GM23338 (cell line): Measurements from ENCODE around the gene CDK5RAP2. TPM values are rescaled to one million over a fixed set of nuclear protein-coding genes. Genes with fewer than 3 reads are reported as not detected.

ENCODE experiments used
- ATAC-seq: fragments of 200-7000 bp; cut with Tn5 transposase; 3 replicates; pipeline ENCODE4 v1.9.1; 2020
- DNase-seq: peaks from one replicate; pipeline ENCODE4 v3.0.0-alpha.2; 2015; ENCODE audit warnings: low spot score
- H2AFZ ChIP-seq: fragments of 200-600 bp; sonication (generic); 2 replicates; pipeline ENCODE4 v1.8.0; 2016; ENCODE audit warnings: antibody characterized with exemption, mild to moderate bottlenecking, moderate library complexity
- H3F3A ChIP-seq: fragments of 200-600 bp; sonication (generic); replicated peaks from 2 replicates; pipeline ENCODE4 v1.8.0; 2017; ENCODE audit warnings: antibody characterized with exemption, mixed run types, low read depth
- H3K27ac ChIP-seq: fragments of 200-600 bp; sonication (generic); 2 replicates; pipeline ENCODE4 v1.6.1; 2016; ENCODE audit warnings: low read depth
- H3K27me3 ChIP-seq: fragments of 200-600 bp; sonication (generic); 2 replicates; pipeline ENCODE4 v1.8.0; 2016; ENCODE audit warnings: mild to moderate bottlenecking, mixed run types, moderate library complexity; ENCODE audit not compliant: insufficient read depth
- H3K36me3 ChIP-seq: fragments of 200-600 bp; sonication (generic); 2 replicates; pipeline ENCODE4 v1.8.0; 2016; ENCODE audit warnings: mild to moderate bottlenecking; ENCODE audit not compliant: insufficient read depth
- H3K4me1 ChIP-seq: fragments of 200-600 bp; sonication (generic); 2 replicates; pipeline ENCODE4 v1.8.0; 2016; ENCODE audit warnings: mild to moderate bottlenecking, moderate library complexity; ENCODE audit not compliant: insufficient read depth
- H3K4me2 ChIP-seq: fragments of 200-600 bp; sonication (generic); 2 replicates; pipeline ENCODE4 v1.7.1; 2017; ENCODE audit warnings: mixed run types
- H3K4me3 ChIP-seq: fragments of 200-600 bp; sonication (generic); 2 replicates; pipeline ENCODE4 v1.6.1; 2016; ENCODE audit warnings: mixed run types
- H3K79me2 ChIP-seq: fragments of 200-600 bp; sonication (generic); replicated peaks from 2 replicates; pipeline ENCODE4 v1.8.0; 2017; ENCODE audit warnings: mild to moderate bottlenecking; ENCODE audit not compliant: insufficient read depth
- H3K9me2 ChIP-seq: fragments of 200-600 bp; sonication (generic); 2 replicates; pipeline ENCODE4 v1.8.0; 2017; ENCODE audit not compliant: insufficient read depth
- H4K20me1 ChIP-seq: fragments of 200-600 bp; sonication (generic); replicated peaks from 2 replicates; pipeline ENCODE4 v1.8.0; 2017; ENCODE audit warnings: mild to moderate bottlenecking; ENCODE audit not compliant: insufficient read depth
- H3K27ac Mint-ChIP-seq: 2 replicates; pipeline ENCODE4 v1.8.0; 2020; ENCODE audit warnings: inconsistent platforms, mild to moderate bottlenecking, moderate library complexity, mixed read lengths
- H3K27me3 Mint-ChIP-seq: 3 replicates; pipeline ENCODE4 v1.8.0; 2022; ENCODE audit warnings: low read depth, mild to moderate bottlenecking, moderate library complexity, mixed read lengths, inconsistent platforms; ENCODE audit not compliant: insufficient read depth, poor library complexity
- H3K36me3 Mint-ChIP-seq: 3 replicates; pipeline ENCODE4 v1.8.0; 2021; ENCODE audit warnings: low read depth, mild to moderate bottlenecking, inconsistent platforms, moderate library complexity, mixed read lengths
- H3K4me1 Mint-ChIP-seq: 3 replicates; pipeline ENCODE4 v1.8.0; 2020; ENCODE audit warnings: mild to moderate bottlenecking, inconsistent platforms, mixed read lengths
- H3K4me3 Mint-ChIP-seq: 3 replicates; pipeline ENCODE4 v1.8.0; 2021; ENCODE audit warnings: moderate library complexity, mild to moderate bottlenecking, inconsistent platforms, mixed read lengths
- H3K9me3 Mint-ChIP-seq: 3 replicates; pipeline ENCODE4 v1.8.0; 2020; ENCODE audit warnings: moderate library complexity, mild to moderate bottlenecking, inconsistent platforms, mixed read lengths
- CREB1 ChIP-seq: fragments of 250-450 bp; sonication (Bioruptor Pico); IDR thresholded peaks from 2 replicates; pipeline ENCODE4 v1.5.0; 2020; ENCODE audit warnings: low read depth, mild to moderate bottlenecking, moderate library complexity
- ETS1 ChIP-seq: IDR thresholded peaks from 2 replicates; pipeline ENCODE4 v1.6.1; 2016; ENCODE audit warnings: antibody characterized with exemption
- EZH2 ChIP-seq: fragments of 200-600 bp; sonication (generic); IDR thresholded peaks from one replicate; pipeline ENCODE4 v1.8.0; 2017; ENCODE audit warnings: antibody characterized with exemption, mild to moderate bottlenecking, low read depth; ENCODE audit not compliant: unreplicated experiment
- POLR2AphosphoS5 ChIP-seq: IDR thresholded peaks from 2 replicates; pipeline ENCODE4 v1.6.1; 2016; ENCODE audit warnings: antibody characterized with exemption, low read depth
- ZNF114 ChIP-seq: fragments of 250-450 bp; sonication (Bioruptor Pico); IDR thresholded peaks from 2 replicates; pipeline ENCODE4 v1.5.0; 2020; ENCODE audit warnings: mild to moderate bottlenecking, moderate library complexity
- ZNF462 ChIP-seq: fragments of 250-450 bp; sonication (Bioruptor Pico); IDR thresholded peaks from 2 replicates; pipeline ENCODE4 v1.5.0; 2020; ENCODE audit warnings: mild to moderate bottlenecking, moderate library complexity
- polyA plus RNA-seq: library from polyadenylated mRNA; unstranded; fragments of >200 nt; fragmentation: Nextera tagmentation; extraction: Ambion mirVana; gene quantifications from 2 replicates; pipeline ENCODE4 v1.2.1, GENCODE V29; 2016
- total RNA-seq: library from RNA; depleted of rRNA; stranded (reverse); fragments of >200 nt; shearing (Covaris generic); gene quantifications from 2 replicates; pipeline ENCODE4 v1.2.3, GENCODE V29; 2014
- TF ChIP-seq, protein P1 (sequence below): IDR thresholded peaks from one replicate; pipeline ENCODE4 v1.6.1; 2018; ENCODE audit warnings: antibody characterized with exemption; ENCODE audit not compliant: unreplicated experiment

Gene CDK5RAP2
- total and polyA plus RNA-seq, 2 experiments from 2014 or later = 50.7 to 65.7 TPM

DNA sequence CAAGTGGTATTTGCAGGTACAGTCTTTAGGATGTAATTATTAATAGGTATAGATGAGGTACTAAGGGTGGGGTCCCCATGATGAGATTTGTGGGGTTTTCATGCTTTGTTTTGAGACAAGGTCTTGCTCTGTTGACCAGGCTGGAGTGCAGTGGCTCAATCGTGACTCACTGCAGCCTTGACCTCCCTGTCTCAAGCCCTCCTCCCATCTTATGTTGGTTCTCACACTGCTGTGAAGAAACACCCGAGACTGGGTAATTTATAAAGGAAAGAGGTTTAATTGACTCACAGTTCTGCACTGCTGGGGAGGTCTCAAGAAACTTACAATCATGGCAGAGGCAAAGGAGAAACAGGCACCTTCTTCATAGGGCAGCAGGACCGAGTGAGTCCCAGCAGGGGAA, 217.5 kb downstream of the CDK5RAP2 start (continued):
- TF ChIP-seq ZNF462 (CRISPR knock-in tag) (no peak), ZNF114 (CRISPR knock-in tag) (no peak), ETS1 (no peak), EZH2 (no peak)

- H3K27ac ChIP-seq = no peak overlapping the region
- Mint-ChIP-seq H3K27ac (no peak overlapping the region), H3K4me1 (peaks cover 8% of the 10 kb centered on the region), H3K4me3 (no peak overlapping the region), H3K27me3 (peaks cover 11% of the 10 kb centered on the region), H3K9me3 (peaks cover 6% of the 10 kb centered on the region; the same call in 2 of the 3 replicates), H3K36me3 (0 out of 3 replicates have a peak, but pooled peaks cover 5% of the 10 kb centered on the region)
- H3K4me2 ChIP-seq = no peak overlapping the region
- no peak overlapping the region for H2AFZ ChIP-seq
- no peaks in the 10 kb centered on the region for H3K9me2 ChIP-seq
- 0 out of 2 replicates have a peak, but pooled peaks cover 4% of the 10 kb centered on the region for H4K20me1 ChIP-seq
- no peaks in the 10 kb centered on the region for H3K4me1 ChIP-seq
- H3F3A ChIP-seq = no peaks in the 10 kb centered on the region
- no peaks in the 10 kb centered on the region; the same call in 1 of the 2 replicates for H3K36me3 ChIP-seq
- ATAC-seq (no peak), DNase-seq (no peak)
- H3K4me3 ChIP-seq = no peak overlapping the region
- H3K27me3 ChIP-seq = no peaks in the 10 kb centered on the region
- H3K79me2 ChIP-seq = no peaks in the 10 kb centered on the region
- no peak for TF ChIP-seq EZH2
- no peak for TF ChIP-seq ZNF114 (CRISPR knock-in tag)
- TF ChIP-seq ETS1 = no peak
- TF ChIP-seq POLR2AphosphoS5 = no peak
- TF ChIP-seq, protein P1, sequence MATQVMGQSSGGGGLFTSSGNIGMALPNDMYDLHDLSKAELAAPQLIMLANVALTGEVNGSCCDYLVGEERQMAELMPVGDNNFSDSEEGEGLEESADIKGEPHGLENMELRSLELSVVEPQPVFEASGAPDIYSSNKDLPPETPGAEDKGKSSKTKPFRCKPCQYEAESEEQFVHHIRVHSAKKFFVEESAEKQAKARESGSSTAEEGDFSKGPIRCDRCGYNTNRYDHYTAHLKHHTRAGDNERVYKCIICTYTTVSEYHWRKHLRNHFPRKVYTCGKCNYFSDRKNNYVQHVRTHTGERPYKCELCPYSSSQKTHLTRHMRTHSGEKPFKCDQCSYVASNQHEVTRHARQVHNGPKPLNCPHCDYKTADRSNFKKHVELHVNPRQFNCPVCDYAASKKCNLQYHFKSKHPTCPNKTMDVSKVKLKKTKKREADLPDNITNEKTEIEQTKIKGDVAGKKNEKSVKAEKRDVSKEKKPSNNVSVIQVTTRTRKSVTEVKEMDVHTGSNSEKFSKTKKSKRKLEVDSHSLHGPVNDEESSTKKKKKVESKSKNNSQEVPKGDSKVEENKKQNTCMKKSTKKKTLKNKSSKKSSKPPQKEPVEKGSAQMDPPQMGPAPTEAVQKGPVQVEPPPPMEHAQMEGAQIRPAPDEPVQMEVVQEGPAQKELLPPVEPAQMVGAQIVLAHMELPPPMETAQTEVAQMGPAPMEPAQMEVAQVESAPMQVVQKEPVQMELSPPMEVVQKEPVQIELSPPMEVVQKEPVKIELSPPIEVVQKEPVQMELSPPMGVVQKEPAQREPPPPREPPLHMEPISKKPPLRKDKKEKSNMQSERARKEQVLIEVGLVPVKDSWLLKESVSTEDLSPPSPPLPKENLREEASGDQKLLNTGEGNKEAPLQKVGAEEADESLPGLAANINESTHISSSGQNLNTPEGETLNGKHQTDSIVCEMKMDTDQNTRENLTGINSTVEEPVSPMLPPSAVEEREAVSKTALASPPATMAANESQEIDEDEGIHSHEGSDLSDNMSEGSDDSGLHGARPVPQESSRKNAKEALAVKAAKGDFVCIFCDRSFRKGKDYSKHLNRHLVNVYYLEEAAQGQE = no peak
- no peak for TF ChIP-seq CREB1 (CRISPR knock-in tag)
Measured at GRCh38 chr9:120361551-120361950, 218.4 kb downstream of the CDK5RAP2 start.
